ENCODE measurements around the gene NUBP2.

DNA sequence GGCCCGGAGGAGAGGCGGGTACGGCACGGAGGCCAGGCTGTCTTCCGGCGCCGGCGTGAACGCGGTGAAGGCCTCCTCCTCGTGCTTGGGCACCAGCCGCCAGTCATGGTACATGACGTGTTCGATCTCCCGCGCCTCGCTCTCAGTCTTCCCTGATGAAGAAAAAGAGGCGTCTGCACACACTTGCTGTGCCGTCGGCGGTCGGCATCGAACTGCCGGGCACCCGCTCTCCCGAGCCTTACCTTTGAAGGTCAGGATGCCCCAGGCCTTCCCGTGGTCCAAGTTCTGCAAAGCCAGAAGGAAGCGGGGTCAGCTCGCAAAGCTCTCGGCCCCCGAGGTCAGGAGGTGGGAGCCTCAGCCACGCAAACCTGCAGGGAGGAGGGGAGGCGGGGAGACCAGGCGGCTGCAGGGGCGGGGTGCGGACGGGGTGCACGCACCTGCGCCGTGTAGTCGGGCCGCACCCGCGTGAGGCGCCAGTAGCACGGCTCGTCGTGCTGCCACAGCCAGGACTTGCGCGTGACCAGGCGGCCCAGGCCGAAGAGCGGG, 10.3 kb upstream of the NUBP2 start, which contains the start of gene EME2:
- TF ChIP-seq CTCF (IDR thresholded peaks at IDR 0.05) (no peak), POLR2AphosphoS5 (IDR thresholded peaks at IDR 0.05) (no peak), EP300 (IDR thresholded peaks at IDR 0.05) (no peak), POLR2A (IDR thresholded peaks at IDR 0.05) (no peak)
